Activated CD4-positive, alpha-beta T cell treated with anti-CD3 and anti-CD28 coated beads for 48 hours (primary cell): ENCODE measurements around the gene IRF4.

ENCODE experiments used
- DNase-seq: peaks from one replicate; pipeline ENCODE4 v3.0.0-alpha.2; 2020

The IRF4 gene

DNA sequence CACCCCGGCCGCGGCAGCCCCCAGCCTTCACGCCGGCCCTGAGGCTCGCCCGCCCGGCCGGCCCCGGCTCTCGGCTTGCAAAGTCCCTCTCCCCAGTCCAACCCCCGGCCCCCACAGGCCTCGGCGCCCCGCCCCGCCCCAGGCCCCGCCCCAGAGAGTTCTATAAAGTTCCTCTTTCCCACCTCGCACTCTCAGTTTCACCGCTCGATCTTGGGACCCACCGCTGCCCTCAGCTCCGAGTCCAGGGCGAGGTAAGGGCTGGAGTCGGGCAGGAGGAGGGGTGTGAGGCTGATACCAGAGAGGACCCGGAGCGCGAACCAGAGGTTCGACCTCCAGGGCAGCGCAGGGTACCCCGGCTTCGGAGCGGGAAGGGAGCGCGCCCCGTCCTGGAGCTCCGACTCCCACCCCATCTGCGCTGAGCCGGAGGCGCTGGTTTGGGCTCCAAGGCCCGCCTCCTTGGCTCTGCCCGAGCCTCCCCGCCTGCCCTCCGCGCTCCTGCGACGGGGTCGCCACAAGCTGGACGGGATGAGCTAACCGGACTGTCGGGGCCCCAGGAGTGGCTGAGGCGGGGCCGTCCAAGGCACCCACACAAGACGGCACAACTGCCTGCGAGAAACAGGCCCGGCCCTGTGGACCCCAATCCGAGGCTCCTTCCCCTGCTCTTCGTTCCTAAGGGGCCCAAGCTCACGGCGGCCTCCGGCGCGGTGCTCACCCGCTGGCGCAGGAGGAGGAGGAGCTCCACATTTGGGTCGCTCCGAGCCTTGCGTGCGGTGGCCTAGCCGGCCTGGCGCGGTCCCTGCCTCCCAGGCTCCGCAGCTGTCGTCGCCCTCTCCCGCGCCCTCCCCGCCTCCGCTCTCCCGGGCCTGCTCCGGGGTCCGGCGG lies at the start of gene IRF4:
Gene IRF4, plus strand, starts transcription at position 194 of the 882 bp plus-strand sequence. CDS start 1,401 bp downstream, outside the sequence.
- peak; percentile 79 for DNase-seq

DNA sequence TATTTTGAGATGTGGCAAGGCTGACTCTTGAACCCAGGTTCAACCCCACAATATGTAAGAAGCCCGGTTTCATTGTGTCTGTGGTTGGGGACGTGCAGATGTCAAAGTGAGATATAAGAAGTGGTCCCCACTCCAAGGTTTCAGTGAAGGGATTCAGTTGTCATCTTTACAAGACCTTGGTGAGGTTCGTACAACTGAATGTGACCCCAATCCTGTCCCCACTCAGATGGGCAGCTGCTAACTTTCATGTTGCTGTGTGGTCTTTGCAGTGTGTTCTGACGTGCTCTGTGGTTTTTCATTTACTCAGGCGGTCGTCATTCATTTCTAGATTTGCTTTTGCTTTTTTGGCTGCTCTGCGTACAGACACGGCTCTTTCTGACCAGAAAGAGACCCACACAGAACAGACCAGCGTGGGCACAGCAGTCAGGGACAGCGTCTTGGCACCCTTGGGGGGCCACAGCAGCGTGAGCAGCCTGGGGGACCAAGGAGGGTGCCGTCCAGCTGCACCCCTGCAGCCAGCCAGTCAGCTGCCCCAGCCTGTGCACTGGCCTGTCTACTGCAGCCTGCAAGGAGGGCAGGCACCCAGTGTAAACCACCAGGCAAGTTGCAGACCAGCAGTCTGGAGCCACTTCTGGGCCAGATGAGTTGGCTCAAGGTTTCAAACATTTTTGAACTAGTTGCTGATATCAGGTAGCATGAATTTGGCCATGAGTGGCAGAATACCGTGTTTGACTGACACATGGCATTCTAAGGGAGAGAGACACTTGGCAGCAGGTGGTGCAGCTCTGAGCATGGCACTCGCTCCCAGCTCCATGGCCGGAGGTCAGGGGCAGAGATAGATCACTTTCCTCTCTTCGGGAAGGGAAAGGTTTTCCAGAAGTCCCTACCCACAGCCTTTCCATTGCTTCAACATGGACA lies 49.4 kb upstream of the IRF4 start:
- no peak for DNase-seq

DNA sequence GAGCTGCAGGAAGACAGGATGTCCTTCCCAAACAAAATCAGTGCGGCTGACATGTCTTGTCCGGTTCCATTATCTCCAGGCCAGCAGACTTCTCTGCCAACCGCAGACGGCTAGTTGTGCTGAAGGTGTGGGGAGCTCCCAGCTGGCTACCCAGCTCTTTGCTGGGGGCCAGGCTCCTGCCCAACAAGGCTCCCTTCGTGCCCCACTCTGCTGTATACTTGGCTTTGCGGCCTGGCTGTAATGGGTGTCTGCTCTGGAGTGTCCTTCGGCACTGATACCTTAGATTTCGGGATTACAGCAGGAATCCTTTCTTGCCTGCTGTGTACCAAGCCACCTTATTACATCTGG lies 48.7 kb upstream of the IRF4 start:
- no peak for DNase-seq

DNA sequence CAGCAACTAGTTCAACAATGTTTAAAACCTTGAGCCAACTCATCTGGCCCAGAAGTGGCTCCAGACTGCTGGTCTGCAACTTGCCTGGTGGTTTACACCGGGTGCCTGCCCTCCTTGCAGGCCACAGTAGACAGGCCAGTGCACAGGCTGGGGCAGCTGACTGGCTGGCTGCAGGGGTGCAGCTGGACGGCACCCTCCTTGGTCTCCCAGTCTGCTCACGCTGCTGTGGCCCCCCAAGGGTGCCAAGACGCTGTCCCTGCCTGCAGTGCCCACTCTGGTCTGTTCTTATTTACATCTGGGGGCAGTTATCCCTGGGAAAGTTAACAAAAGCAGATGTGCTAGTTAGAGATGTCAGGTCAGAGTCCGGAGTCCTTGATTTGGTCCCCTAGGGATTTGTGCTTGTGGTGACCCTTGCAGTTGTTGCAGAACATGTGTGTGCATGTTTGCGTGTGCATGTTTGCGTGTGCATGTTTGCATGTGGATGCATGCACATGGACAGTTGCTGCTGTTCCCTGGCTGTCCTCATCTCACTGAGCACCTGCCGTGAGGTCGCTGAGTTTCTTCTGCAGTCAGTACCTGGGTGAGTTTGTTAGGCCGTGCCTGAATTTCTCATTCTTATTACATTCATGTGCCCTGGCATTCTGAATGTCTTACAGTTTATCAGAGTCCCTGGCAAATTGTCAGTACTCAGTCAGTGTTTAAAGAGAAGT lies 48.2 kb upstream of the IRF4 start:
- DNase-seq, result no peak

DNA sequence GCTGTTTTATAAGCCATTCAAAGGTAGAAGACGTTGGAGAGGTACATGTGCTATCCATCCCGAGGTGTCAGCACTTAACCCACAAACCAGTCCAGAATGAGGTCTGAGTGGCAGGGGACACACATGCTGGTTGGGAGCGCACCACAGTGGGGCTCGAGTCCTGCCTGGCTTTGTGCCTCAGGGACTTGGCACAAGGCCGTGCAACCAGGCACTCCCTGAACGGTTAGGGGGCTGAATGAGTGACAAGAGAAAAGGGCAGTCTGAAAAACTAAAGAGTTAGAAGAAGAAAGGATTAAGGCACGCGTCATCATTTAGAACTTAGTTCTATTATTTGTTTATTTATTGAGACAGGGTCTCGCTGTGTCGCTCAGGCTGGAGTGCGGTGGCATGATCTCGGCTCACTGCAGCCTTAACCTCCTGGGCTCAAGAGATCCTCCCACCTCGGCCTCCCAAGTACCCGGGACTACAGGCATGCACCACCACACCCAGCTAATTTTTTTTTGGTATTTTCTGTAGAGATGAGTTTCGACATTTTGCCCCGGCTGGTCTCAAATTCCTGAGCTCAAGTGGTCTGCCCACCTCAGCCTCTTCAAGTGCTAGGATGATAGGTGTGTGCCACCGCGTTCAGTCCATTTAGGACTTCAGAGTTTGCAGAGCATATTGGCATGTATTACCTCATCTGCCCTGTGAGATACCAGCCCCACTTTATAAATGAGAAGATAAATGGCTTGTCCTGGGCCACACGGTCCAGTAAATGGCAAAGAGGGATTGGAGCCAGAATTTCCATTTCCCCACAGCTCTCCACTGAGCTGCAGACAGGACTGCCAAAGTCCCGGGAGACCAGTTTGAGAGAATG lies 47.4 kb upstream of the IRF4 start:
- no peak for DNase-seq

DNA sequence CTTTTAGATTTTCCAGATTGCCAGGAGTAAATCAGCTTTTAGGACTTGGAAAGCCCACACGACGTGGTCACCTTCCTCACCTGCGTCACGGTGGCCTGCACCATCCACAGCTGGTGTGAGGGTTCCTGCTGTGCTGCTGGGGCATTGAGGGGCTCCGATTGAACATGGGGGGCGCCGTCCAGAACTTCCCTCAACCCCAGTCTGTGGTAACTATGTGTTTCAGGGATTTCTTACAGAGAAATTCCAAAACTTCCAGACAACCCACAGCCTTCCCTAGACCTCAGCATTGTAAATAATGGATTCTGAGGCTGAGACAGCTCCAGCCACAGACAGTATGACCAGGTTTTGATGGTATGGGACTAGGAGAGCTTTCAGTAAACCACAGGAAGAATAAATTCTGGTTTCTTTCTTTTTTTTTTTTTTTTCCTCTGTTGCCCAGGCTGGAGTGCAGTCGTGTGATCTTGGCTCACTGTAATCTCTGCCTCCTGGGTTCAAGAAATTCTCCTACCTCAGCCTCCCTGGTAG lies 46.7 kb upstream of the IRF4 start:
- no peak for DNase-seq

DNA sequence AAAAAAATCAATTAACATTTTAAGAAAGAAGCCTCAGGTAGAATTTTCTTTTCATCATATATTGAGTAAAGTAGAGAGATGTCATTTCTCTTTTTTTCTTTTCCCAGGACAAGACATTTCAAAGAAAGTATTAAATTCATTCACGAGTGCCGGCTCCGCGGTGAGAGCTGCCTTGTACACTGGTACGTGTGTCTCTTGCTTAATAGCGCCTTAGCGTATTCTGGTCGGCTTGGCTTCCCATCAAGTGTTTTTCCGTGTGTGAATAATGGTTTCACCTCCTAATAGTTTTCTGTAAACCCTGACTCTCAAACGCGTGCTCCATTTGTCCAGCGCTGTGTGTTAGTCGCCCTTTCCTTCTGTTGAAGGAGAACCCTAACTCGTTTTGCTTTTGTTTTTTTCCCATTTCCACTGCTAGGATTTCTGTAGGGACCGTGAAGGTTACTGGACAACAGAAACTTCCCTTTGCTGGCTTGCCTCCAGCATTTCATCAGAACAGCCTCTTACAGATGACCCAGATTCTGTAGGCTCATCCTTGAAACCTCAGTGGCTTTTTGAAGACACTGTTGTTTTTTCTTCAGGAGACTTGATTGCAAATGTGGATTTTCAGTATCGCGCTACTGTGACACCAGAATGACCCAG lies 45.7 kb upstream of the IRF4 start:
- no peak for DNase-seq

DNA sequence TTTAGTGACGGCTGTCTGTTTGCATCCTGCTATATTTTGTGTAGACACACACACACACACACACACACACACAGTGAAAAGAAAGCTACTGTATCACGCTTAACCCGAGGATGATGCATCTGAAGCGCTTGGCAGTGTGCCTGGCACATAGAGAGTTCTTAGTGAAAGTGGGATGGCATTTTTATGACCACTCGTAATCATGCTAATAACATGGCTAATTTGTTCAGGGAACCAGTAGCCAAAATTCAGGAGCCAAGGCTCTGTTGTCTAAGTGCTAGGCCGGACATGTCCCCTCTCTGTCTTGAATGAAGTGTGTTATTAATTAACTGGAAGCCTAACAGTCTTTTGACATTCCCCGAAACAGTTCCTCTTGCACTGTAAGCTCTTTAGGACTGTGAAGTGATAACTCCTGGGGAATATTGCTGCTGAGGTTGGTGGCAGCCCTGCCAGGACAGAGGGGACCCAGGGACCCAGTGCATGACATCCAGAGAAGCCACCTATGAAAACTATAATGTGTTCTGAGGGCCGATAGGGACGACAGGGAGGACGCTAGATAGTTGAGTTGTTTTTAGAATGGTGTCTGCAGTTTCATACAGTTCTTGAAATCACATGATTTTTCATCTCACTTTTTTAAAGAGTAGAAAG lies 45.0 kb upstream of the IRF4 start:
- no peak for DNase-seq

DNA sequence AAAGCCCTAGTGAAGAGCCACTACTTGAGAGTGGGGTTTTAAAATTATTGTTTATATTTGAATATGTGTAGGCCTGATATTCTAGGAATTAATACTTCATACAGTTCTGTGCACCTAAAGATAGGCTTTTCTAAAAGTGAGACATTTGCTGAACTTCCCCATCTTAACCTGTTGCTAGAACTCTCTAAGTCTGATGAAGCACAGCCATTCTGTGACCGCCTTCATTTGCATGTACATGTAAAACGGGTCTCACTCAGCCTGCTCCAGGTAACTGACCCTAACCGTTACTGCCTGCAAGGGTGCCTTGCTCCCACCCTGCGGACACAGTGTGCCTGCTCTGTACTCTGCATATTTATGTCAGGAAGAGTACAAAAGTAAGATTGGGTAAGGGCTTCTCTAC lies 44.3 kb upstream of the IRF4 start:
- DNase-seq, result no peak

DNA sequence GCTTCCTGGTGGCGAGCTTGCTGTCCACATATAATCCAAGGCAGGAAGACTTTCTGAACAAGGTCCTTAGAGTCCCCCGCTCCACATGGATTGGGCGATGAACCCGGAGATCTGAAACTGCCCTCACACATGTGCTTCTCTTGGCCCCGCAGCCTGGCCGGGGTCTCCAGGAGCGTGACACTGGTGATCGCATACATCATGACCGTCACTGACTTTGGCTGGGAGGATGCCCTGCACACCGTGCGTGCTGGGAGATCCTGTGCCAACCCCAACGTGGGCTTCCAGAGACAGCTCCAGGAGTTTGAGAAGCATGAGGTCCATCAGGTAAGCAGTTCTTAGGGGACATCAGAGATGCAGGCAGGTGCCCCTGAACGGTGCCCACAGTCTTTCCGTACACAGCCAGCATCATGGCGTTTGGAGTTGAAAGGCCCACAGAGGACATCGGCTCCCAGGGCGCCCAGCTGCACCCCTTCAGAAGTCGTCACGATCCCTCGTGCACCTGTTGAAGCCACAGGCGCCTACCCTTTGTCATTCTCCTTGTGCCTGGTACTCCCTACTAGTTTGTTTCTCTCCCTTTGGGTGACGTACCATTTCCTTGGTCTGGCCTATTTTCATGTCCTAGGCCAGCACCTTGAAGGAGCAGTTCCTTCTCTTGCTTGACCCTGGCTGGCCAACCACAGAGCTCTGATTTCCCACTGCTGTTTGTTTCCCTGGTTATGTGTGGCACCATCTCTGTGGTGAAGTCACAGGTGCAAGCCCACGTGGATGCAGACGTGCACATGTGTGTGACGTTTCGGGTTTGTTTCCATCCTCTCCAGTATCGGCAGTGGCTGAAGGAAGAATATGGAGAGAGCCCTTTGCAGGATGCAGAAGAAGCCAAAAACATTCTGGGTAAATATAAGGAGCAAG lies 43.3 kb upstream of the IRF4 start:
- no peak for DNase-seq

DNA sequence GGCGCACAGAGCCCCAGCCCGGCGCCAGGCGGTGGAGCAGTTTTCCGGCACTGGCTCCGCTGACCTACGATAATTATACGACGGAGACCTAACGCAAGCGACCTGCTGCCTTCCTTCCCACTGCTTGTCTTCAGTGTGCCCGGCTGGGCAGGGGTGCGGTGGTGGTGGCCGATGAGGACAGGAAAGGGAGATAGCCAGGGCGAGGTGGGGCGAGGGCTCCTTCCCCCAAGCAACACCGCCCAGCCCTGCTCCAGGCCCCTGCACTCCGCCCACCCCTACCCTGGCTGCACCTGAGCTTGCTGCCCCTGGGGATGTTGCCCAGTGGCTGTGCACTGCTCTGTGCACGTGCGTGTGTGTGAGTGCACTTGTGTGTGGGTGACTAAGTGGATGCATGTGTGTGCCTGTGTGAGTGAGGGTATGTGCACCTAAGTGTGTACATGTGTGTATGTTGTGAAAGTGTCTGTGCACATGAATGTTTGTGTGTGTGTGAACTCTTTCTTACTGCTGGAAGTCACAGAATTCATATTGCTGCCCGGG lies 42.6 kb upstream of the IRF4 start:
- no peak for DNase-seq

DNA sequence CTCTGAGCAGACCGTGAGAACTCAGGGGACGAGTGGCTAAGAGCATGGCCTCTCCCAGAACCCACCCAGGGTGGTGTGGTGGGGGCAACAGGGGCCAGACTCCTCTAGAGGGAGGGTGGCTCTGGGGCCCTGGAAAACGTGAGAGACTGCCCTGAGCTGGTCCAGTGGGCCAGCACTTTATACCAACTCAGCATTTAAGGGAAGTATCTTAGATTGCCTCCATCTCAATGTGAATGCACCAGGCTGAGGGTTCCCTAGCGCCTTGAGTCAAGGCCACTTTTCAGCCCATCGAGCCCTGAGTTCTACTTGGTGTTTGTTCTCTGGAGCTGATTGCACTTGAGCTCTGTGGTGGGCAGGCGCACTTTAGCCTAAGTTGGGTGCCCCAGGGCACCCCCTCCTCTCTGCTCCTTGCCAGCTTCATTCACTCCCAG lies 42.0 kb upstream of the IRF4 start:
- DNase-seq, result no peak

DNA sequence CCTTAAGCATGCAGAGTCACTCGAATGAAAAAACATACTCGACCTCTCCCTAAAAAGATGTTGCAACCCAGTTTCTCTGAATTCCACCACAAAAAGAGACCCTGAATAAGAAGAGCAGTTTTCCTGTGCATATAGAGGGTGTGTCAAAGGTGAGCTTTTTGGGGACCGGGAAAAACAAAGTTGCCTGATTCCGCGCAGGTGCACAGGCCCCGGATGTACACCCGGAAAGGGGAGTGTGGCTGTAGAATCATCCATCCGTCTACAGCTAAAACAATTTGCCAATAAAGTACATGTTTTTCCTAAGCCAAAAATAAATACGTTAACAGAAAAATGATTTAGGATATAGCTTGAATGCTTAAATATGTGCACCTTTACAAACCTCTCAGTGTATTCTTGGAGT lies 41.2 kb upstream of the IRF4 start:
- DNase-seq, result no peak

DNA sequence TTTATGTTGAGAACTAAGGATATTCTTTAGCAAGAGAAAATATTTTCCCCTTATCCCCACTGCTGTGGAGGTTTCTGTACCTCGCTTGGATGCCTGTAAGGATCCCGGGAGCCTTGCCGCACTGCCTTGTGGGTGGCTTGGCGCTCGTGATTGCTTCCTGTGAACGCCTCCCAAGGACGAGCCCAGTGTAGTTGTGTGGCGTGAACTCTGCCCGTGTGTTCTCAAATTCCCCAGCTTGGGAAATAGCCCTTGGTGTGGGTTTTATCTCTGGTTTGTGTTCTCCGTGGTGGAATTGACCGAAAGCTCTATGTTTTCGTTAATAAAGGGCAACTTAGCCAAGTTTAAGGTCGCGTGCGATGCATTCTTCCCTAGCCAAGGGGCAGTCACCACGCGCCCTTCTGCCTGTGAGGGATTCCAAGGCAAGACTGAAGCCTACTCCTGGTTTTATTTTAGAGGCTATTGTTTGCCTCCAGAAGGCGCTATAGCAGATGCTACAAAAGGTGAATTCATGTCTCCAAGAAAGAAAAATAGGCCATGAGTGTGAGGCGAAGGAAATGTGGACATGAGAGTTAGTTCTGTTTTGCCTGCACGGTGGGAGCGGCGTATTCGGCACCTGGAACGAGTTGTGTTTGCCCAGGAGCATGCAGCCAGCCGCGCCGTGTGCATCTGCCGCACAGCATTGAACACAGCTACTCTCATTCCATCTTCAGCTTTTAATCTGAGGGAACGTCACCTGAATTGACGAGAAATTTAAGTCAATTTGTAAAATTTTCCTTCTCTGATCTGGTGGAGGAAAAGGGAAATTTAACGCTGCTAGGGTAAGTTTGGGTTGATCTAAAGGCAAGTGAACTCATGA lies 40.3 kb upstream of the IRF4 start:
- no peak for DNase-seq

DNA sequence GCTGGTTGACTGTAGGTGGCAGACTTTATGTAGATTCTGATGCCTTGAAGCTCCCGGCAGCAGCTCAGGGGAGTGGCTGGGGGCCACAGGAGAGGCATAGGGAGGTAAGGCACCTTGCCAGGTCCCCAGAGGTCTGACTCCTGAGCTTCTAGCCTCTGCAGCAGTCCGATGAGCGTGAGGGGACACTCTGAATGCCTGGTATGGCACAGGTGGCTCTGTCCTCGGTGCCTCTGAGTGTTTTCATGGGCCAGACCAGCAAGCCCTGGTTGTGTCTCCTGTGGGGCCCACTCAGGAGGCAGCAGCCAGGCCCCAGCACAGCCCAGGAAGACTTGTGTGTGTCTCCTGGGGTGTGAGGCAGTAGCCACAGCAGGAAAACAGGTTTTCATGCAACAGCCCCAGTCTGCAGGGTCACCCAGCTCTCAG lies 39.7 kb upstream of the IRF4 start:
- DNase-seq, result no peak

DNA sequence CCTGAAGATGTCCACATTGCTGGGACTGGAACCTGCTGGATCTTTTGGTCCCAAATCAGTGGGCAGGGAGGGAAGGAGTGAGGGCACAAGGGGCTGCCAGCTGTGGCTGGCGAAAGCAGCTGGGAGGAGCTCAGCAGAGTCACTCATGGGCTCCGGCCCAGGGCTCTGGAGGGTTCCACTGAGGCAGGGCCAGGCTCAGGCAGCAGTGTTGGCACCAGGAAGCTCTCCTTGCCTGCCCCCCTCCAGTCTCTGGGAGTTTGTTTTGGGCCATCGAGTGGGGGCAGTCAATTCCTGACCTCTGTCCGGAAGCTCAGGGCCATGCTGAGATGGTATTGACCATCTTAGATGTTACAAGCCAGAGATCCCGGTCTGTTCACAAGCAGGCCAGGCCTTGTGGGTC lies 39.1 kb upstream of the IRF4 start:
- DNase-seq, result no peak

DNA sequence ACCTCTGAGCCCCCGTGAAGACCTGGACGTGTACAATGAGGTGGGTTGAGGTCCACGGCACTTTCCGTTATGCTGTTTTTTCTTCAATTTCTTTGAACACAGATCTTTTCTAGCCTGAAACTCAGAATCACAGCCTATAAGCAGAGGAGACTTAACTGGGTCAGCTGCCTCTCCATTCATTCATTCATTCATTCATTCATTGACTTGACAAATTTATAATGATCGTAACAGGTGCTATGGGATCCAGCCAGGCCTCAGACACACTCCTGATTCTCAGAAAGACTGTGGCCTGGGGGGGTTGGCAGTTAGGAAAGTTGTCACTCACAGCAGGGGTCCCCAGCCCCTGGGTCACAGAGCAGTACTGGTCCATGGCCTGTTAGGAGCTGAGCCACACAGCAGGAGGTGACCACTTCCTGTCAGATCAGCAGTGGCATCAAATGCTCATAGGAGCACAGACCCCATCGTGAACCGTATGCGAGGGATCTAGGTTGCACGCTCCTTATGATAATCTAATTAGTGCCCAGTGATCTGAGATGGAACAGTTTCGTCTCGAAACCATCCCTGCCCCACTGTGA lies 38.6 kb upstream of the IRF4 start:
- DNase-seq, result no peak
